Dermis microvascular lymphatic vessel endothelial cell (primary cell): Measurements from ENCODE around the gene GPR4. TPM values are rescaled to one million over a fixed set of nuclear protein-coding genes. Genes with fewer than 3 reads are reported as not detected.
A peak's percentile ranks its signal among the peaks of the same experiment; 100 is the strongest.
"Not testable (repeated sequence)": the region's sequence is repeated elsewhere in the genome, so short reads cannot be mapped to it uniquely, and the experiment has no call there.

Experiments
- DNase-seq, 2 donors: peaks; one replicate each; pipeline versions ENCODE4 v3.0.0 to v3.0.0-alpha.2; 2010; ENCODE audit warnings: low read depth in 2 of 2
- total RNA-seq: library from RNA; depleted of rRNA; stranded (reverse); fragments of >200 nt; gene quantifications from 2 replicates; pipeline ENCODE4 v1.2.1, GENCODE V29; 2014

GPR4 gene
- 1.0 and 1.5 TPM in 2 replicates for total RNA-seq

GRCh38 chr19:45601524-45602374, at the start of gene GPR4:
TSS of gene GPR4 (minus strand) at chr19:45602212. CDS start at chr19:45591866, 10,346 bp downstream.
- no peak for DNase-seq

- DNase-seq, result no peak
These were observed 48.7 kb upstream of the GPR4 start for GRCh38 chr19:45650722-45651121.

GRCh38 chr19:45646345-45646698, 44.3 kb upstream of the GPR4 start:
- DNase-seq, result peak in 1 of 2 donors; percentile 23

GRCh38 chr19:45645631-45646344, 43.8 kb upstream of the GPR4 start:
- peak; percentile 73 to 90 for DNase-seq

- no peak for DNase-seq
These were observed 43.1 kb upstream of the GPR4 start for GRCh38 chr19:45645068-45645630.

GRCh38 chr19:45643927-45644771, 42.1 kb upstream of the GPR4 start:
- no peak for DNase-seq

- DNase-seq, result peak in 1 of 2 donors; percentile 75
These were observed 41.3 kb upstream of the GPR4 start for GRCh38 chr19:45643024-45643926.

GRCh38 chr19:45641274-45642105, 39.5 kb upstream of the GPR4 start:
- peak in 1 of 2 donors; percentile 72 for DNase-seq

GRCh38 chr19:45640849-45641273, 38.8 kb upstream of the GPR4 start:
- DNase-seq, result no peak

GRCh38 chr19:45638930-45639729, 37.1 kb upstream of the GPR4 start, which contains the start of gene EML2:
TSS of gene EML2 (minus strand) at chr19:45639397. CDS start at chr19:45639376, 21 bp downstream.
- DNase-seq, result peak in 1 of 2 donors; percentile 32

- no peak for DNase-seq
These were observed 36.1 kb upstream of the GPR4 start for GRCh38 chr19:45637890-45638667.

GRCh38 chr19:45636902-45637301, 34.9 kb upstream of the GPR4 start:
- DNase-seq, result no peak

- no peak for DNase-seq
These were observed 34.3 kb upstream of the GPR4 start for GRCh38 chr19:45636275-45636674.

GRCh38 chr19:45632468-45633196, 30.6 kb upstream of the GPR4 start:
- DNase-seq, result peak; percentile 52 to 80

GRCh38 chr19:45630463-45630862, 28.5 kb upstream of the GPR4 start:
- DNase-seq, result peak in 1 of 2 donors; percentile 85

GRCh38 chr19:45629704-45630103, 27.7 kb upstream of the GPR4 start:
- no peak for DNase-seq

GRCh38 chr19:45628219-45628618, 26.2 kb upstream of the GPR4 start:
- DNase-seq, result not testable (repeated sequence)
